Measurements from ENCODE around the gene RALY. TPM values are rescaled to one million over a fixed set of nuclear protein-coding genes. Genes with fewer than 3 reads are reported as not detected.

RALY gene
- total RNA-seq, 2 donors from 2014 or later = 37.9 to 49.3 TPM

DNA sequence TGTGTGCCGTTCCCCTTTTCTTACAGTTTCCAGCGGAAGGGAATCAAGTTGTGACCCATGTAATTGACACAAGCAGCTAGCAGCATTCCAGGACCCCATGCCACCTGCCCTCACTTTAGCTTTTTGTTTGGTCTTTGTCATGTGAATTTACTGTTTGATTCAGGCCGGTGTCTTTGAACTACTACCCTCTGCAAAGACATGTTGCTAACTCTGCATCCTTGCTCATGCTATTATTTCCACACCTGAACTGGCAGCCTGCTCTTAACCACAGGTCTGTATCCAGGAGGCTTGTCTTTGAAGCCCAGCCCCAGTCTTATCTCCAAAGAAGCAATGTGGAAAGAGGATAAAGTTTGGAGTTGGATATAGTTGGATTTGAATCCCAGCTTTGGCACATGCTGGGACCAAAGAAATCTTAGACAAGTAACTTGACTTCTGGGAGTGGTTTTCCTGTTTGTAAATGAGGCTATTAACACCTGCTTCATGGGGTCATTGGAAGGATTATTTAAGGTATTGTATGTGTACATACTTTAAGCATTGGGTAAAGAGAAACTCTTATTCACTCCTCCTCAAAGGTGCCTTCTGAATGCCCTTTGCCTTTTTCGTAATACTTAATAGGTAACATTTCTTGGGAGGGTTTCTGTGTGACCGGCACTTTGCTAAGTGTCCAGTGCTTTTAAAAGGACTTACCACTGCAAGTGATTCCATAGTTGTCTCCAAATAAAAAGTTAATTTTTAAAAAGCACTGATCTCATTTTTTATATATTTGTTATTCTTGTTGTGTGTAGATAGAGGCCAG lies 52.4 kb downstream of the RALY start:
- no peak for ATAC-seq

DNA sequence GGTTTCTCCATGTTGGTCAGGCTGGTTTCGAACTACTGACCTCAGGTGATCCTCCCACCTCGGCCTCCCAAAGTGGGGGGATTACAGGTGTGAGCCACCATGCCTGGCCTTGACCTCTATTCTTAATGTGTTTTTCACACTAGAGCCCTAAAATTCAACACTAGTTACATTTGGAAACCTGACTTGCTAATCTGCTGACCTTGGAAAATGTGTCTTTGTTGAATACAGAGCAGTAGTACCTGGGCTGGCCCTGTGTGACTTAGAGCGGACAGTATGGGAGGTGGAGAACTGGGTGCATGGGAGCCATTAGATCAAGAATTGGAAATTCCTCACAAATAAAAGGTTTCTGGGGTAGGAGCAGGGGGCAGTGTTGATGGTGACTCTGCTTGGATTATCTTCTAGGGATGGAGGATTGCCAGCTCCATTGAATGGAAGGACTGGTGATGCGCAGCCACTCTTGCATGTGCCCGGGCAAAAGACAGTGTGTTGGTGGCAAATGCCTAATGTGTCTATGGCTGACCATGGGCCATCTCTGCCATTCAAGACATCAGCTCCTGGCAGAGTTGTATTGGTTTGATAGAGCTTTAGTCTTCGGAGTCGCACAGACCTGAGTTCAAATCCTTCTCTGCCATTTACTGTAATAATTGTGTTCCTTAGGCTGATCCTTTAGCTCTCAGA lies 53.4 kb downstream of the RALY start:
- Histone ChIP-seq H3K36me3 (replicated peaks in 1 of 2; ENCODE audit: insufficient read depth in 1 of 2, low read depth in 2 of 2) (no peaks in the 10 kb centered on the region), H3K4me1 (peaks cover 30% of the 10 kb centered on the region), H3K27me3 (no peaks in the 10 kb centered on the region), H3K9me3 (no peaks in the 10 kb centered on the region), H3K4me3 (no peak overlapping the region), H3K27ac (no peak overlapping the region)
- WGBS, 2 donors = 100% methylated on average over 5 to 7 of the region's 7 CpGs
- DNase-seq = no peak
- TF ChIP-seq, protein P1, sequence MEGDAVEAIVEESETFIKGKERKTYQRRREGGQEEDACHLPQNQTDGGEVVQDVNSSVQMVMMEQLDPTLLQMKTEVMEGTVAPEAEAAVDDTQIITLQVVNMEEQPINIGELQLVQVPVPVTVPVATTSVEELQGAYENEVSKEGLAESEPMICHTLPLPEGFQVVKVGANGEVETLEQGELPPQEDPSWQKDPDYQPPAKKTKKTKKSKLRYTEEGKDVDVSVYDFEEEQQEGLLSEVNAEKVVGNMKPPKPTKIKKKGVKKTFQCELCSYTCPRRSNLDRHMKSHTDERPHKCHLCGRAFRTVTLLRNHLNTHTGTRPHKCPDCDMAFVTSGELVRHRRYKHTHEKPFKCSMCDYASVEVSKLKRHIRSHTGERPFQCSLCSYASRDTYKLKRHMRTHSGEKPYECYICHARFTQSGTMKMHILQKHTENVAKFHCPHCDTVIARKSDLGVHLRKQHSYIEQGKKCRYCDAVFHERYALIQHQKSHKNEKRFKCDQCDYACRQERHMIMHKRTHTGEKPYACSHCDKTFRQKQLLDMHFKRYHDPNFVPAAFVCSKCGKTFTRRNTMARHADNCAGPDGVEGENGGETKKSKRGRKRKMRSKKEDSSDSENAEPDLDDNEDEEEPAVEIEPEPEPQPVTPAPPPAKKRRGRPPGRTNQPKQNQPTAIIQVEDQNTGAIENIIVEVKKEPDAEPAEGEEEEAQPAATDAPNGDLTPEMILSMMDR (IDR thresholded peaks at IDR 0.05) = no peak
- TF ChIP-seq POLR2A (IDR thresholded peaks at IDR 0.05) = no peak
- no peak for ATAC-seq
- intact Hi-C loops (cut with DNase I) = no loop called here

More for the DNA sequence above, 52.4 kb downstream of the RALY start:
- H3K4me3 ChIP-seq = no peak overlapping the region
- H3K4me1 ChIP-seq = peaks cover 40% of the 10 kb centered on the region
- DNase-seq = no peak
- H3K9me3 ChIP-seq = no peaks in the 10 kb centered on the region
- H3K27ac ChIP-seq = no peak overlapping the region
- TF ChIP-seq POLR2A (IDR thresholded peaks at IDR 0.05) = no peak
- TF ChIP-seq, protein P1 (IDR thresholded peaks at IDR 0.05) = no peak
- intact Hi-C loops (cut with DNase I) = no loop called here
- no peaks in the 10 kb centered on the region for H3K27me3 ChIP-seq
- no peaks in the 10 kb centered on the region for H3K36me3 ChIP-seq (replicated peaks in 1 of 2; ENCODE audit: insufficient read depth in 1 of 2, low read depth in 2 of 2)
- 82 to 85% methylated on average over 5 of the region's 5 CpGs for WGBS, 2 donors

DNA sequence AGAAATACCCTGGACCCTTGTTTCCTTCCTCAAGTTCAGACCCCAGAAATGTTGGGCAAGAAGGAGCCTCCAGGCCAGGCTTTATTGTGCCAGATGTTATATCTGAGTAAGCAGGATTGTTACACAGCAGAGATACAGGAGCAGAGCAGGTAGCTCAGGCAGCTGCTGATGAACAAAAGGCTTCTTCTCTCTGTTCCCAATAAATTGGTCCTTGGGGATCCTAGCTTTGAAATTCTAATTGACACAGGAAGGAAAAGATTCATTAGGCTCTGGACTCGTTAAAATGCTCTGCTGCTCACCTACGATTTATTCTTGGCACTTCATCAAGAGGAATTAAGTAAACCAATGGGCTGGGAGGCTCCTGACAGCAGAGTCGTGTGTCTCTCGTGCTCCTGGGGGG lies 54.2 kb downstream of the RALY start:
- H3K27ac ChIP-seq = no peak overlapping the region
- ATAC-seq (no peak), DNase-seq (no peak)
- H3K4me1 ChIP-seq = peaks cover 25% of the 10 kb centered on the region
- no peak overlapping the region for H3K4me3 ChIP-seq
- intact Hi-C loops (cut with DNase I) = no loop called here
- H3K9me3 ChIP-seq = no peaks in the 10 kb centered on the region
- H3K27me3 ChIP-seq = no peaks in the 10 kb centered on the region
- 64 to 74% methylated on average over 3 to 4 of the region's 4 CpGs for WGBS, 2 donors
- TF ChIP-seq, protein P1 (IDR thresholded peaks at IDR 0.05) = no peak
- no peak for TF ChIP-seq POLR2A (IDR thresholded peaks at IDR 0.05)
- no peaks in the 10 kb centered on the region for H3K36me3 ChIP-seq (replicated peaks in 1 of 2; ENCODE audit: insufficient read depth in 1 of 2, low read depth in 2 of 2)

DNA sequence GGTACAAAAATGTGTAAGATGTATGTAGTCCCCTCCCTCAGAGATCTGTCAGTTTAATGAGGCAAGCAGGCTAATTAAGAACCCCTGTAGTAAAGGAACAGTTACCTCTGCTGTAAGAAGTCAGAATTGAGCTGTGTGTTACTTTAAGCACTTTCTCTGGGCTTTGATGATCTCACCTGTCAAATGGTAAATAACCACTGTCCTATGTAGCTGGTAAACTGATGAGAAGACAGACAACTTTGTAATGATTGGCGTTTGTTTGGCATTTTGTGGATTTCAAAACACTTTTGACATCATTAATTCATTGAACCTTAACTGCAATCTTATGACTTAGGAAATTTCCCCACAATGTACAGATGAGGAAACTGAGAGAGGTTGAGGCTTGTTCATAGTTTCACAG lies 55.7 kb downstream of the RALY start:
- 85 to 93% methylated on average over 1 of the region's 1 CpG for WGBS, 2 donors
- ATAC-seq (no peak), DNase-seq (no peak)
- no peak for TF ChIP-seq POLR2A (IDR thresholded peaks at IDR 0.05)
- TF ChIP-seq, protein P1 (IDR thresholded peaks at IDR 0.05) = no peak
- Histone ChIP-seq H3K27me3 (no peaks in the 10 kb centered on the region), H3K27ac (no peak overlapping the region), H3K9me3 (no peaks in the 10 kb centered on the region), H3K36me3 (replicated peaks in 1 of 2; ENCODE audit: insufficient read depth in 1 of 2, low read depth in 2 of 2) (no peaks in the 10 kb centered on the region), H3K4me1 (peaks cover 25% of the 10 kb centered on the region), H3K4me3 (no peak overlapping the region)
- intact Hi-C loops (cut with DNase I) = no loop called here

Measured in body of pancreas (tissue), 4 donors.